Activated CD4-positive, CD25-positive, alpha-beta regulatory T cell treated with anti-CD3 and anti-CD28 coated beads, Interleukin-2, amount 50 U/mL, for 16 hours (primary cell): ENCODE results near the gene C1orf115.
"Not testable (repeated sequence)": the region's sequence is repeated elsewhere in the genome, so short reads cannot be mapped to it uniquely, and the experiment has no call there.

Experiments used
- DNase-seq: peaks from one replicate; pipeline ENCODE4 v3.0.0-alpha.2; 2020; ENCODE audit warnings: low read depth, low spot score

Gene C1orf115

GRCh38 chr1:220690140-220691052, at the start of gene C1orf115:
Gene C1orf115, plus strand, starts transcription at chr1:220690363. Its CDS starts 40 bp downstream, at chr1:220690403.
- peak; percentile 18 for DNase-seq

- DNase-seq, result no peak
These were observed 47.9 kb upstream of the C1orf115 start for GRCh38 chr1:220642285-220642684.

- DNase-seq, result no peak
These were observed 37.2 kb upstream of the C1orf115 start for GRCh38 chr1:220652995-220653394.

GRCh38 chr1:220655509-220655908, 34.7 kb upstream of the C1orf115 start:
- no peak for DNase-seq

GRCh38 chr1:220655961-220656740, 34.0 kb upstream of the C1orf115 start:
- DNase-seq, result no peak

GRCh38 chr1:220666349-220666748, 23.8 kb upstream of the C1orf115 start:
- DNase-seq, result no peak

GRCh38 chr1:220669005-220669404, 21.2 kb upstream of the C1orf115 start:
- DNase-seq, result no peak

GRCh38 chr1:220670365-220670764, 19.8 kb upstream of the C1orf115 start:
- no peak for DNase-seq

GRCh38 chr1:220673921-220674320, 16.2 kb upstream of the C1orf115 start:
- DNase-seq, result no peak

GRCh38 chr1:220677251-220677650, 12.9 kb upstream of the C1orf115 start:
- DNase-seq, result no peak

GRCh38 chr1:220680085-220680687, 10.0 kb upstream of the C1orf115 start:
- no peak for DNase-seq

- no peak for DNase-seq
These were observed 8.8 kb upstream of the C1orf115 start for GRCh38 chr1:220681220-220681880.

GRCh38 chr1:220682901-220683576, 7.1 kb upstream of the C1orf115 start:
- DNase-seq, result no peak

GRCh38 chr1:220683716-220684115, 6.4 kb upstream of the C1orf115 start:
- not testable (repeated sequence) for DNase-seq

- DNase-seq, result no peak
These were observed 5.3 kb upstream of the C1orf115 start for GRCh38 chr1:220684890-220685289.

- no peak for DNase-seq
These were observed 4.3 kb upstream of the C1orf115 start for GRCh38 chr1:220685879-220686278.

GRCh38 chr1:220687809-220688208, 2.4 kb upstream of the C1orf115 start:
- DNase-seq, result no peak

- no peak for DNase-seq
These were observed 497 bp upstream of the C1orf115 start for GRCh38 chr1:220689666-220690065.

- DNase-seq, result no peak
These were observed 1.0 kb downstream of the C1orf115 start for GRCh38 chr1:220691053-220691684.

- DNase-seq, result no peak
These were observed 2.5 kb downstream of the C1orf115 start for GRCh38 chr1:220692436-220693228.
